Heart right ventricle (tissue), 16 donors: ENCODE measurements around the gene SMYD2. TPM values are rescaled to one million over a fixed set of nuclear protein-coding genes. Genes with fewer than 3 reads are reported as not detected.

Source experiments
- ATAC-seq, 8 donors: fragments of 200-7000 bp; cut with Tn5 transposase; one replicate each; pipeline ENCODE4 v1.9.1; 2020; ENCODE audit warnings: mild to moderate bottlenecking in 8 of 8, moderate library complexity in 8 of 8, moderate number of reproducible peaks in 1 of 8
- DNase-seq, 2 donors: peaks; one replicate each; pipeline ENCODE4 v3.0.0-alpha.2; 2020
- H3K27ac ChIP-seq, 10 donors: fragments of 200-600 bp; sonication (generic) in 2 of 10; one replicate each; pipeline versions ENCODE4 v1.5.0 to v1.8.0; 2020 to 2022; ENCODE audit warnings: mild to moderate bottlenecking in 3 of 10
- H3K27me3 ChIP-seq, 7 donors: fragments of 200-600 bp; one replicate each; pipeline ENCODE4 v1.8.0; 2021 to 2022; ENCODE audit warnings: mild to moderate bottlenecking in 2 of 7
- H3K36me3 ChIP-seq, 9 donors: fragments of 200-600 bp; sonication (generic) in 1 of 9; one replicate each; pipeline versions ENCODE4 v1.5.0 to v1.8.0; 2020 to 2022; ENCODE audit warnings: mild to moderate bottlenecking in 2 of 9
- H3K4me1 ChIP-seq, 9 donors: fragments of 200-600 bp; sonication (generic) in 1 of 9; one replicate each; pipeline versions ENCODE4 v1.5.0 to v1.8.0; 2020 to 2022; ENCODE audit warnings: mild to moderate bottlenecking in 4 of 9
- H3K4me3 ChIP-seq, 10 donors: fragments of 200-600 bp; sonication (generic) in 2 of 10; one replicate each; pipeline versions ENCODE4 v1.5.0 to v1.8.0; 2020 to 2022; ENCODE audit warnings: mild to moderate bottlenecking in 7 of 10, moderate library complexity in 2 of 10
- H3K9me3 ChIP-seq, 11 donors: fragments of 200-600 bp in 10 of 11; sonication (generic) in 2 of 11; one replicate each; pipeline versions ENCODE4 v1.5.0 to v1.8.0; 2013 to 2022; ENCODE audit warnings: mild to moderate bottlenecking in 2 of 11, control low read depth in 1 of 11, moderate library complexity in 1 of 11
- WGBS, 2 donors: extraction: QIAGEN DNeasy Blood & Tissue Kit; methylation state at CpG; one replicate each; pipeline ENCODE4 v1.1.7; 2013; ENCODE audit warnings: inconsistent platforms in 1 of 2; 5-methylcytosine and 5-hydroxymethylcytosine counted together
- intact Hi-C, 10 donors: fragments of 100-400 bp; cut with DNase I; formaldehyde crosslinking; loops; one replicate each; pipeline versions ENCODE4 v1.11.1 to v1.14.2; 2022
- polyA plus RNA-seq, 2 donors: library from polyadenylated mRNA; stranded (reverse); fragments of 200-250 nt; gene quantifications; one replicate each; pipeline ENCODE4 v1.2.3, GENCODE V29; 2013
- total RNA-seq, 10 donors: library from RNA; stranded (reverse); fragmentation: NEBNext Ultra II Directional in 3 of 10; extraction: Animal tissue kit (Norgen Biotek cat#: 25700) in 3 of 10; gene quantifications; one replicate each; pipeline versions ENCODE4 v1.2.1 to v1.2.4, GENCODE V29; 2021 to 2023
- TF ChIP-seq, protein P1 (sequence below), 9 donors: fragments of 200-600 bp; sonication (generic) in 2 of 9; IDR thresholded peaks; one replicate each; pipeline versions ENCODE4 v1.5.0 to v1.8.0; 2021 to 2022; ENCODE audit warnings: antibody characterized with exemption in 9 of 9, mild to moderate bottlenecking in 5 of 9, moderate library complexity in 1 of 9
- donor health status: Arrhythmogenic right ventricular cardiomyopathy.
- donor health status: ischemic (EF 13 %, LVEDD 7.1; RV severe dilation, severe dysfunction).
- donor health status: healthy with polysubstance abuse.
- donor health status: DM: no; HTN: yes; CAD: no.
- donor health status: DM: no; HTN: no; CAD: no.
- donor health status: ischemic (EF 25% LVEDD 6.9; RV normal size, moderate dysfunction).
- donor health status: ischemic (EF 25% LVEDD 5.7; RV mildly dilated, moderate dysfunction).
- donor health status: healthy.
- donor health status: DM: yes; HTN: yes; CAD: no.
- donor health status: Ischemic cardiomyopathy.
- donor health status: ischemic (EF 35%, LVEDD 5.7; RV mildly dilated, moderate dysfunction).
- donor health status: nonischemic (EF 11% LVEDD 7.7; RV severe dilation, severe dysfunction).
- donor health status: DM: yes; HTN: yes; CAD: no.
- donor health status: PGD.
- donor health status: ischemic (EF 29% LVEDD 5.4; RV normal size, mild dysfunction).
- donor health status: nonischemic (EF 23%, LVEDD 6.1; RV moderate dilation, normal function).

Gene SMYD2
- total and polyA plus RNA-seq, 12 donors: 97.3 to 438 (median 292) TPM

DNA sequence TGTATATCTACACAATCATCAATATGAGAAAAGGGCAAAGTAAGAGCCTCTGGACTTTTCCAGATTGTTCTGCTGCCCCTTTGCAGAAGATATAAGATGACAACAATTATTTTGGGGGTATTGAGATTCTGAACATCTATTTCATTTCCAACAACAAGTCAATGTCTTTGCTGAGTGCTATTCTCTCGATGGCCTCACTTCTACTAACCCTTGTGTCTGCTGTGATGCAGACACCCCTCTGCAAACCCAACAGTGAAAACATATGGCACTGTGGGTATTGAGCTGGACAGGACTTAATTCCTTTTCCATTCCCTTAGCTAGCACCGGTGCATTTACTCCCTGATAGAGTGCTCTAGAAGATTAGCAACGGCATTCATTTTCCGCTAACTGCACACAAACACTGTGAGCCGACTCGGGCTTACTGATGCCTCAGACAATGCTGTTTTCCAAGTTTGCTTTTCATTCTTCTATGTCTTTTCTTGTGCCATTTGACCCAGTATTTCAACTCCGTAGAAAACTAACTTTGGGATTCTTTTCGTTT, 33.4 kb upstream of the SMYD2 start:
- no peaks in the 10 kb centered on the region for H3K9me3 ChIP-seq
- TF ChIP-seq, protein P1, sequence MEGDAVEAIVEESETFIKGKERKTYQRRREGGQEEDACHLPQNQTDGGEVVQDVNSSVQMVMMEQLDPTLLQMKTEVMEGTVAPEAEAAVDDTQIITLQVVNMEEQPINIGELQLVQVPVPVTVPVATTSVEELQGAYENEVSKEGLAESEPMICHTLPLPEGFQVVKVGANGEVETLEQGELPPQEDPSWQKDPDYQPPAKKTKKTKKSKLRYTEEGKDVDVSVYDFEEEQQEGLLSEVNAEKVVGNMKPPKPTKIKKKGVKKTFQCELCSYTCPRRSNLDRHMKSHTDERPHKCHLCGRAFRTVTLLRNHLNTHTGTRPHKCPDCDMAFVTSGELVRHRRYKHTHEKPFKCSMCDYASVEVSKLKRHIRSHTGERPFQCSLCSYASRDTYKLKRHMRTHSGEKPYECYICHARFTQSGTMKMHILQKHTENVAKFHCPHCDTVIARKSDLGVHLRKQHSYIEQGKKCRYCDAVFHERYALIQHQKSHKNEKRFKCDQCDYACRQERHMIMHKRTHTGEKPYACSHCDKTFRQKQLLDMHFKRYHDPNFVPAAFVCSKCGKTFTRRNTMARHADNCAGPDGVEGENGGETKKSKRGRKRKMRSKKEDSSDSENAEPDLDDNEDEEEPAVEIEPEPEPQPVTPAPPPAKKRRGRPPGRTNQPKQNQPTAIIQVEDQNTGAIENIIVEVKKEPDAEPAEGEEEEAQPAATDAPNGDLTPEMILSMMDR (IDR thresholded peaks at IDR 0.05): no peak
- peaks cover 0 to 4% (median 0%) of the 10 kb centered on the region in 7 donors for H3K27me3 ChIP-seq
- no peak overlapping the region for H3K27ac ChIP-seq
- no peak for DNase-seq
- intact Hi-C loops: no loop called here
- no peak overlapping the region for H3K4me3 ChIP-seq
- 88 to 91% methylated on average over 8 of the region's 8 CpGs for WGBS, 2 donors
- ATAC-seq: no peak
- no peaks in the 10 kb centered on the region for H3K4me1 ChIP-seq
- no peaks in the 10 kb centered on the region for H3K36me3 ChIP-seq

GRCh38 chr1:214248311-214249085, 32.5 kb upstream of the SMYD2 start:
- no peak overlapping the region for H3K4me3 ChIP-seq
- H3K27ac ChIP-seq: no peak overlapping the region
- ATAC-seq (no peak), DNase-seq (no peak)
- H3K36me3 ChIP-seq: no peaks in the 10 kb centered on the region
- TF ChIP-seq, protein P1 (IDR thresholded peaks at IDR 0.05): no peak
- H3K4me1 ChIP-seq: no peaks in the 10 kb centered on the region
- WGBS, 2 donors: 71 to 74% methylated on average over 7 of the region's 7 CpGs
- intact Hi-C loops: no loop called here
- peaks cover 0 to 4% (median 0%) of the 10 kb centered on the region in 7 donors for H3K27me3 ChIP-seq
- H3K9me3 ChIP-seq: no peaks in the 10 kb centered on the region

GRCh38 chr1:214249651-214250050, 31.3 kb upstream of the SMYD2 start:
- H3K4me3 ChIP-seq: no peak overlapping the region
- DNase-seq (no peak), ATAC-seq (no peak)
- H3K36me3 ChIP-seq: no peaks in the 10 kb centered on the region
- TF ChIP-seq, protein P1 (IDR thresholded peaks at IDR 0.05): no peak
- peaks cover 0 to under 1% (median 0%) of the 10 kb centered on the region in 11 donors for H3K9me3 ChIP-seq
- 95 to 98% methylated on average over 14 of the region's 14 CpGs for whole genome bisulfite sequencing, 2 donors
- H3K27me3 ChIP-seq: peaks cover 0 to 4% (median 0%) of the 10 kb centered on the region in 7 donors
- no peaks in the 10 kb centered on the region for H3K4me1 ChIP-seq
- H3K27ac ChIP-seq: no peak overlapping the region
- intact Hi-C loops: no loop called here

- Histone ChIP-seq H3K9me3 (peaks cover 0 to 17% (median 3%) of the 10 kb centered on the region in 11 donors), H3K36me3 (no peaks in the 10 kb centered on the region), H3K27ac (no peak overlapping the region), H3K27me3 (peaks cover 0 to 4% (median 0%) of the 10 kb centered on the region in 7 donors), H3K4me3 (no peak overlapping the region), H3K4me1 (no peaks in the 10 kb centered on the region)
- 90 to 91% methylated on average over 2 of the region's 2 CpGs for WGBS, 2 donors
- ATAC-seq (no peak), DNase-seq (no peak)
- intact Hi-C loops: no loop called here
- TF ChIP-seq, protein P1 (IDR thresholded peaks at IDR 0.05): no peak
These were observed 29.6 kb upstream of the SMYD2 start for GRCh38 chr1:214251354-214251753.
